Heart left ventricle (tissue), 13 donors: Measurements from ENCODE around the gene IGFBP5.

ENCODE experiments used
- POLR2A ChIP-seq, 2 donors: fragments of 450-650 bp; IDR thresholded peaks; one replicate each; pipeline ENCODE4 v1.6.1; 2017; ENCODE audit warnings: antibody characterized with exemption in 2 of 2, mild to moderate bottlenecking in 2 of 2, moderate library complexity in 2 of 2
- TF ChIP-seq, protein P1 (sequence below), 12 donors: fragments of 200-600 bp; sonication (generic) in 4 of 12; IDR thresholded peaks; one replicate each; pipeline versions ENCODE4 v1.5.0 to v1.8.0; 2018 to 2022; ENCODE audit warnings: antibody characterized with exemption in 12 of 12, mild to moderate bottlenecking in 5 of 12
- donor health status: ischemic (EF 13 %, LVEDD 7.1; RV severe dilation, severe dysfunction).
- donor health status: DM: no; HTN: yes; CAD: no.
- donor health status: DM: no; HTN: no; CAD: no.
- donor health status: ischemic (EF 25% LVEDD 6.9; RV normal size, moderate dysfunction).
- donor health status: ischemic (EF 25% LVEDD 5.7; RV mildly dilated, moderate dysfunction).
- donor health status: ischemic (EF 35%, LVEDD 5.7; RV mildly dilated, moderate dysfunction).
- donor health status: nonischemic (EF 11% LVEDD 7.7; RV severe dilation, severe dysfunction).
- donor health status: DM: yes; HTN: yes; CAD: no.
- donor health status: PGD.
- donor health status: ischemic (EF 29% LVEDD 5.4; RV normal size, mild dysfunction).
- donor health status: nonischemic (EF 23%, LVEDD 6.1; RV moderate dilation, normal function).

DNA sequence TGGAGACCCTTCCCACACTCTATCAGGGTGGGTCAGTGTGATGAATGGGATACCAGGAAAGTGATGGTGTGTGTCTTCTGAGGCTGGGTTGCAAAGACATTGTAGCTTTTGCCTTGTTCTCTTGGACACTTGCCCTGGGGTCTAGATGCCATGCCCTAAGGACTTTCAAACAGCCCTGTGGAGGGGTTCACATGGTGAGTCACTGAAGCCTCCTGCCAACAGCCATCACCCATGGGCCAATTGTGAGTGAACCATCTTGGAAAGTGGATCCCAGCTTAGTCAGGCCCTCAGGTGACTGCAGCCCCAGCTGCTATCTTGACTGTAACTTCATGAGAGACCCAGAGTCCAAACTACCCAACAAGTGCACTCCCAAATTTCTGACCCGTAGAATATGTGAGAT lies 25.8 kb upstream of the IGFBP5 start:
- TF ChIP-seq, protein P1, sequence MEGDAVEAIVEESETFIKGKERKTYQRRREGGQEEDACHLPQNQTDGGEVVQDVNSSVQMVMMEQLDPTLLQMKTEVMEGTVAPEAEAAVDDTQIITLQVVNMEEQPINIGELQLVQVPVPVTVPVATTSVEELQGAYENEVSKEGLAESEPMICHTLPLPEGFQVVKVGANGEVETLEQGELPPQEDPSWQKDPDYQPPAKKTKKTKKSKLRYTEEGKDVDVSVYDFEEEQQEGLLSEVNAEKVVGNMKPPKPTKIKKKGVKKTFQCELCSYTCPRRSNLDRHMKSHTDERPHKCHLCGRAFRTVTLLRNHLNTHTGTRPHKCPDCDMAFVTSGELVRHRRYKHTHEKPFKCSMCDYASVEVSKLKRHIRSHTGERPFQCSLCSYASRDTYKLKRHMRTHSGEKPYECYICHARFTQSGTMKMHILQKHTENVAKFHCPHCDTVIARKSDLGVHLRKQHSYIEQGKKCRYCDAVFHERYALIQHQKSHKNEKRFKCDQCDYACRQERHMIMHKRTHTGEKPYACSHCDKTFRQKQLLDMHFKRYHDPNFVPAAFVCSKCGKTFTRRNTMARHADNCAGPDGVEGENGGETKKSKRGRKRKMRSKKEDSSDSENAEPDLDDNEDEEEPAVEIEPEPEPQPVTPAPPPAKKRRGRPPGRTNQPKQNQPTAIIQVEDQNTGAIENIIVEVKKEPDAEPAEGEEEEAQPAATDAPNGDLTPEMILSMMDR (IDR thresholded peaks at IDR 0.05) = no peak
- no peak for TF ChIP-seq POLR2A (IDR thresholded peaks at IDR 0.05)
